Fibroblast of peridontal ligament (primary cell): ENCODE results near the gene NOXRED1.
A peak's percentile ranks its signal among the peaks of the same experiment; 100 is the strongest.
"Not testable (repeated sequence)": the region's sequence is repeated elsewhere in the genome, so short reads cannot be mapped to it uniquely, and the experiment has no call there.

ENCODE experiments used
- DNase-seq: peaks from one replicate; pipeline ENCODE4 v3.0.0-alpha.2; 2010; ENCODE audit errors: extremely low read depth

Gene NOXRED1

GRCh38 chr14:77423423-77423822 is at the start of gene NOXRED1:
NOXRED1 (minus strand) TSS chr14:77423523; CDS start chr14:77422889, 634 bp downstream.
- no peak for DNase-seq

GRCh38 chr14:77470224-77470870 is 47.0 kb upstream of the NOXRED1 start:
- DNase-seq = no peak

GRCh38 chr14:77469539-77469938 is 46.2 kb upstream of the NOXRED1 start:
- DNase-seq = no peak

GRCh38 chr14:77469067-77469505 is 45.8 kb upstream of the NOXRED1 start:
- DNase-seq = no peak

GRCh38 chr14:77467801-77468200 is 44.5 kb upstream of the NOXRED1 start:
- no peak for DNase-seq

- peak; percentile 88 for DNase-seq
Observed at GRCh38 chr14:77459072-77459723, 35.9 kb upstream of the NOXRED1 start.

GRCh38 chr14:77458249-77458950 is 35.1 kb upstream of the NOXRED1 start:
- DNase-seq = peak; percentile 14

- peak; percentile 99 for DNase-seq
Observed at GRCh38 chr14:77457522-77458248, 34.4 kb upstream of the NOXRED1 start, which contains the start of the genes AHSA1 and VIPAS39. AHSA1 (plus strand) TSS chr14:77458093; CDS start chr14:77458190, 97 bp downstream. VIPAS39 (minus strand) TSS chr14:77457601; CDS start chr14:77454102, 3,499 bp downstream.

- DNase-seq = no peak
Observed at GRCh38 chr14:77457115-77457521, 33.8 kb upstream of the NOXRED1 start.

- no peak for DNase-seq
Observed at GRCh38 chr14:77455966-77456640, 32.8 kb upstream of the NOXRED1 start.

- no peak for DNase-seq
Observed at GRCh38 chr14:77442196-77442595, 18.9 kb upstream of the NOXRED1 start.

GRCh38 chr14:77439861-77440260 is 16.5 kb upstream of the NOXRED1 start:
- DNase-seq = no peak

GRCh38 chr14:77438596-77438995 is 15.3 kb upstream of the NOXRED1 start:
- no peak for DNase-seq

GRCh38 chr14:77436042-77436441 is 12.7 kb upstream of the NOXRED1 start:
- no peak for DNase-seq

- no peak for DNase-seq
Observed at GRCh38 chr14:77426396-77426795, 3.1 kb upstream of the NOXRED1 start.

- no peak for DNase-seq
Observed at GRCh38 chr14:77424862-77425261, 1.5 kb upstream of the NOXRED1 start.

GRCh38 chr14:77421201-77421600 is 2.1 kb downstream of the NOXRED1 start:
- peak; percentile 41 for DNase-seq

GRCh38 chr14:77416836-77417235 is 6.5 kb downstream of the NOXRED1 start:
- DNase-seq = no peak

- DNase-seq = not testable (repeated sequence)
Observed at GRCh38 chr14:77416098-77416497, 7.2 kb downstream of the NOXRED1 start.

GRCh38 chr14:77415403-77416030 is 7.8 kb downstream of the NOXRED1 start:
- not testable (repeated sequence) for DNase-seq

- peak; percentile 3 for DNase-seq
Observed at GRCh38 chr14:77409131-77409533, 14.2 kb downstream of the NOXRED1 start.
